Natural killer cell (primary cell): Measurements from ENCODE around the gene ABHD6. TPM values are rescaled to one million over a fixed set of nuclear protein-coding genes. Genes with fewer than 3 reads are reported as not detected.
"Not testable (repeated sequence)": the region's sequence is repeated elsewhere in the genome, so short reads cannot be mapped to it uniquely, and the experiment has no call there.

ENCODE experiments used
- ATAC-seq, 3 donors: fragments of 150-1000 bp in 2 of 3; fragments of 200-7000 bp in 1 of 3; cut with Tn5 transposase; 1 replicate in 1 of 3; 2 replicates in 2 of 3; pipeline ENCODE4 v1.10.0; 2021; ENCODE audit warnings: mild to moderate bottlenecking in 2 of 3, moderate library complexity in 2 of 3
- DNase-seq, 2 donors: peaks; one replicate each; pipeline versions ENCODE4 v3.0.0 to v3.0.0-alpha.2; 2013 to 2021; ENCODE audit warnings: mixed read lengths in 1 of 2
- H3K27ac ChIP-seq: one replicate; pipeline ENCODE4 v1.5.1; 2013; ENCODE audit warnings: mild to moderate bottlenecking, low read length
- H3K27me3 ChIP-seq: one replicate; pipeline ENCODE4 v1.6.1; 2013; ENCODE audit warnings: low read length; ENCODE audit not compliant: control insufficient read depth, insufficient read depth
- H3K36me3 ChIP-seq: one replicate; pipeline ENCODE4 v1.6.1; 2013; ENCODE audit warnings: low read length; ENCODE audit not compliant: control insufficient read depth, insufficient read depth
- H3K4me1 ChIP-seq: one replicate; pipeline ENCODE4 v1.6.1; 2013; ENCODE audit warnings: low read length; ENCODE audit not compliant: control insufficient read depth, insufficient read depth
- H3K4me3 ChIP-seq: one replicate; pipeline ENCODE4 v1.5.1; 2013; ENCODE audit warnings: low read length
- H3K9me3 ChIP-seq: one replicate; pipeline ENCODE4 v1.6.1; 2013; ENCODE audit warnings: low read length; ENCODE audit not compliant: control insufficient read depth, insufficient read depth
- H3K27ac Mint-ChIP-seq, 2 donors: one replicate each; pipeline ENCODE4 v1.8.0; 2022; ENCODE audit warnings: mild to moderate bottlenecking in 2 of 2, mixed read lengths in 2 of 2, moderate library complexity in 1 of 2
- H3K27me3 Mint-ChIP-seq, 2 donors: one replicate each; pipeline ENCODE4 v1.8.0; 2022; ENCODE audit warnings: low read depth in 2 of 2, mixed read lengths in 2 of 2
- H3K36me3 Mint-ChIP-seq: one replicate; pipeline ENCODE4 v1.8.0; 2022; ENCODE audit warnings: mixed read lengths
- H3K4me1 Mint-ChIP-seq, 2 donors: one replicate each; pipeline ENCODE4 v1.8.0; 2022; ENCODE audit warnings: mixed read lengths in 2 of 2
- H3K4me3 Mint-ChIP-seq: one replicate; pipeline ENCODE4 v1.8.0; 2022; ENCODE audit warnings: mild to moderate bottlenecking, moderate library complexity, mixed read lengths
- H3K9me3 Mint-ChIP-seq, 2 donors: one replicate each; pipeline ENCODE4 v1.8.0; 2022; ENCODE audit warnings: mixed read lengths in 2 of 2
- WGBS: methylation state at CpG from one replicate; pipeline ENCODE4 v1.1.7; 2013; ENCODE audit warnings: missing lambda C conversion rate; ENCODE audit not compliant: insufficient coverage; 5-methylcytosine and 5-hydroxymethylcytosine counted together
- intact Hi-C: fragments of 100-400 bp; cut with micrococcal nuclease; formaldehyde crosslinking; loops from one replicate; pipeline ENCODE4 v1.14.2; 2022
- total RNA-seq, 4 donors: library from RNA; stranded (reverse); fragments of 120-200 nt in 1 of 4; gene quantifications; one replicate each; pipeline versions ENCODE4 v1.2.3 to v1.2.4, GENCODE V29; 2013 to 2022
- TF ChIP-seq, protein P1 (sequence below): fragments of 200-600 bp; IDR thresholded peaks from one replicate; pipeline ENCODE4 v1.8.0; 2022; ENCODE audit warnings: antibody characterized with exemption

Gene ABHD6
- total RNA-seq, 3 donors from 2014 or later (not counting 1 experiment from before 2014, with no cell fraction given): 5.0 to 10.6 (median 9.3) TPM

DNA sequence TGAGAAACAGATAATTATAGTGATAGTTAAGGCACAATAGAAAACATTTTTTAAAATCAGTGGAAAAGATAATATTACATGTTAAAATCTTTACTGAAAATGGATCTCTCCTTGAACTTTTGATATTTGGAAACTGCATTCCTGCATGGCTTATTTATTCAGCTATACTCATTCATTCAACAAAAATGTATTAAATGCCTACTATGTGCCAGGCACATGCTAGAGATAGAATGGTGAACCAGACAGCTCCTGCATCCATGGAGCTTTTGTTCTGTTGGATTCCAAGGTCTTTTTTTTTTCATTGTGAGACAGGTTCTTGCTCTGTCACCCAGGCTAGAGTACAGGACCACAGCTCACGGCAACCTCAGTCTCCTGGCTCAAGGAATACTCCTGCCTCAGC lies 99.6 kb downstream of the ABHD6 start:
- no peak overlapping the region for H3K27ac Mint-ChIP-seq
- intact Hi-C loops: no loop called here
- no peaks in the 10 kb centered on the region for H3K36me3 Mint-ChIP-seq
- peaks cover 10% of the 10 kb centered on the region for H3K4me1 ChIP-seq
- peaks cover 4% of the 10 kb centered on the region for H3K36me3 ChIP-seq
- ATAC-seq (no peak), DNase-seq (no peak)
- H3K9me3 ChIP-seq: no peaks in the 10 kb centered on the region
- TF ChIP-seq, protein P1, sequence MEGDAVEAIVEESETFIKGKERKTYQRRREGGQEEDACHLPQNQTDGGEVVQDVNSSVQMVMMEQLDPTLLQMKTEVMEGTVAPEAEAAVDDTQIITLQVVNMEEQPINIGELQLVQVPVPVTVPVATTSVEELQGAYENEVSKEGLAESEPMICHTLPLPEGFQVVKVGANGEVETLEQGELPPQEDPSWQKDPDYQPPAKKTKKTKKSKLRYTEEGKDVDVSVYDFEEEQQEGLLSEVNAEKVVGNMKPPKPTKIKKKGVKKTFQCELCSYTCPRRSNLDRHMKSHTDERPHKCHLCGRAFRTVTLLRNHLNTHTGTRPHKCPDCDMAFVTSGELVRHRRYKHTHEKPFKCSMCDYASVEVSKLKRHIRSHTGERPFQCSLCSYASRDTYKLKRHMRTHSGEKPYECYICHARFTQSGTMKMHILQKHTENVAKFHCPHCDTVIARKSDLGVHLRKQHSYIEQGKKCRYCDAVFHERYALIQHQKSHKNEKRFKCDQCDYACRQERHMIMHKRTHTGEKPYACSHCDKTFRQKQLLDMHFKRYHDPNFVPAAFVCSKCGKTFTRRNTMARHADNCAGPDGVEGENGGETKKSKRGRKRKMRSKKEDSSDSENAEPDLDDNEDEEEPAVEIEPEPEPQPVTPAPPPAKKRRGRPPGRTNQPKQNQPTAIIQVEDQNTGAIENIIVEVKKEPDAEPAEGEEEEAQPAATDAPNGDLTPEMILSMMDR: no peak
- H3K4me1 Mint-ChIP-seq: peaks cover 33 to 39% of the 10 kb centered on the region in 2 donors
- no peaks in the 10 kb centered on the region for H3K27me3 Mint-ChIP-seq
- H3K27ac ChIP-seq: no peak overlapping the region
- H3K9me3 Mint-ChIP-seq: no peaks in the 10 kb centered on the region
- no peaks in the 10 kb centered on the region for H3K27me3 ChIP-seq
- no peak overlapping the region for H3K4me3 Mint-ChIP-seq
- 82% methylated on average over 1 of the region's 1 CpG for WGBS
- no peak overlapping the region for H3K4me3 ChIP-seq

DNA sequence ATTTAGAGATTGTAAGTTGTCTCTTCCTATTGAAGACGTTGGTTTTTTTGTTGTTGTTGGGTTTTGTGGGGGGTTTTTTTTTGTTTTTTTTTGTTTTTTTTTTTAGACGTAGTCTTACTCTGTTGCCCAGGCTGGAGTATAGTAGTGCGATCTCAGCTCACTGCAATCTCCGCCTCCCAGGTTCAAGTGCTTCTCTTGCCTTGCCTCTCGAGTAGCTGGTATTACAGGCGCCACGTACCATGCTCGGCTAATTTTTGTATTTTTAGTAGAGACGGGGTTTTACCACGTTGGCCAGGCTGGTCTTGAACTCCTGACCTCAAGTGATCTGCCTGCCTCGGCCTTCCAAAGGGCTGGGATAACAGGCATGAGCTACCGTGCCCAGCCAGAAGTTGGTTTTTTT lies 101.6 kb downstream of the ABHD6 start:
- DNase-seq, H3K27me3 ChIP-seq, H3K4me3 Mint-ChIP-seq, H3K9me3 Mint-ChIP-seq, intact Hi-C loops, H3K27ac ChIP-seq, H3K9me3 ChIP-seq, H3K36me3 Mint-ChIP-seq, H3K4me3 ChIP-seq, H3K4me1 ChIP-seq, H3K27ac Mint-ChIP-seq, H3K27me3 Mint-ChIP-seq, ATAC-seq: not testable (repeated sequence)
- H3K36me3 ChIP-seq: peaks cover 12% of the 10 kb centered on the region
- 76% methylated on average over 12 of the region's 12 CpGs for WGBS
- peaks cover 30 to 32% of the 10 kb centered on the region in 2 donors for H3K4me1 Mint-ChIP-seq

DNA sequence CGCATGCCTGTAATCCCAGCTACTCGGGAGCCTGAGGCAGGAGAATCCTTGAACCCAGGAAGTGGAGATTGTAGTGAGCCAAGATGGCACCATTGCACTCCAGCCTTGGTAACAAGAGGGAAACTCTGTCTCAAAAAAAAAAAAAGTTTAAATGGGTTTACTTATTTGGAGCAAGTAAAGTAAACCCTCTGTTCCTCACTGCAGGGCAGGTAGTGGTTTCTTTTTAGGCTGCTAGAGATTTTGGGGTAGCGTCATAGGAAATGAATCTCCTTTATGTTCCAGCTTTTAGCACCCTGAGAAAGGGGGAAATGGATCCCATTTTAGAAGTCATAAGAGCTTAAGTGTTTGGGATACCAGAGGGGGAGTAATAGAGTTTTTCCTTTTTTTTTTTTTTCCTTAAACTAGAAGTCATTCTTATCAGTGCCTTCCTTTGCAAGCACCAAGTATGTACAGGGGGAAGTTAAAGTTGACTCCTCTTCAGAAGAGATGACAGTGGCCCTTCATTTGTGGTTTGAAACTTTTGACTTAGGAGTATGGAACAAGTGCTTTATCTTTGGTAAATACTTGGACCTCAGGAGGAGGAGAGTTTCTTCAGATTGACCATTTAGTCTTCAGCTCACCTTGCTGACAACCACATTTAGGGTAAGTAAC lies 103.1 kb downstream of the ABHD6 start:
- TF ChIP-seq, protein P1: no peak
- H3K4me1 Mint-ChIP-seq: peaks cover 15 to 16% of the 10 kb centered on the region in 2 donors
- Histone ChIP-seq H3K4me3 (no peak overlapping the region), H3K27me3 (no peaks in the 10 kb centered on the region), H3K9me3 (no peaks in the 10 kb centered on the region), H3K4me1 (no peaks in the 10 kb centered on the region), H3K36me3 (peaks cover 12% of the 10 kb centered on the region), H3K27ac (no peak overlapping the region)
- ATAC-seq (no peak), DNase-seq (no peak)
- WGBS: 93% methylated on average over 3 of the region's 3 CpGs
- H3K27ac Mint-ChIP-seq: no peak overlapping the region
- no peak overlapping the region for H3K4me3 Mint-ChIP-seq
- H3K36me3 Mint-ChIP-seq: no peaks in the 10 kb centered on the region
- no peaks in the 10 kb centered on the region for H3K9me3 Mint-ChIP-seq
- intact Hi-C loops: no loop called here
- no peaks in the 10 kb centered on the region for H3K27me3 Mint-ChIP-seq

DNA sequence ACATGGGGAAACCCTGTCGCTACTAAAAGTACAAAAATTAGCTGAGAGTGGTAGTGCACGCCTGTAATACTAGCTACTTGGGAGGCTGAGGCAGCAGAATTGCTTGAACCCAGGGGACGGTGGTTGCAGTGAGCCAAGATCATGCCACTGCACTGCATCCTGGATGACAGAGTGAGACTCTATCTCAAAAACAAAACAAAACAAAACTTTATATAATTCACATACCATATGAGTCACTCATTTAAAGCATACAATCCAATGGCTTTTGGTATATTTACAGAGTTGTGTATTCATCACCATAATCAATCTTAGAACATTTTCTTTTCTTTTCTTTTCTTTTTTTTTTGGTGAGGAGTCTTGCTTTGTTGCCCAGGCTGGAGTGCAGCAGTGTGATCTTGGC lies 103.8 kb downstream of the ABHD6 start:
- TF ChIP-seq, protein P1: no peak
- intact Hi-C loops: no loop called here
- Mint-ChIP-seq H3K27ac (no peak overlapping the region), H3K27me3 (no peaks in the 10 kb centered on the region), H3K36me3 (no peaks in the 10 kb centered on the region), H3K4me1 (peaks cover 15 to 16% of the 10 kb centered on the region in 2 donors), H3K9me3 (no peaks in the 10 kb centered on the region), H3K4me3 (no peak overlapping the region)
- Histone ChIP-seq H3K27ac (no peak overlapping the region), H3K27me3 (no peaks in the 10 kb centered on the region), H3K9me3 (no peaks in the 10 kb centered on the region), H3K36me3 (peaks cover 12% of the 10 kb centered on the region), H3K4me1 (no peaks in the 10 kb centered on the region), H3K4me3 (no peak overlapping the region)
- 91% methylated on average over 3 of the region's 3 CpGs for WGBS
- ATAC-seq (no peak), DNase-seq (no peak)
